G401 (cell line): ENCODE data around the gene CREBZF. TPM values are rescaled to one million over a fixed set of nuclear protein-coding genes. Genes with fewer than 3 reads are reported as not detected.

Experiments used
- DNase-seq: peaks from one replicate; pipeline ENCODE4 v3.0.0-alpha.2; 2015; ENCODE audit warnings: low spot score
- in situ Hi-C: cut with HindIII; loops from 2 replicates; pipeline ENCODE4 v1.10.0; 2016; ENCODE audit warnings: low sequenced_read_pairs, mixed read lengths
- total RNA-seq: library from RNA; depleted of rRNA; stranded (reverse); fragments of >200 nt; shearing (Covaris generic); gene quantifications from 2 replicates; pipeline ENCODE4 v1.2.3, GENCODE V29; 2014; rRNA removed

CREBZF gene, protein sequence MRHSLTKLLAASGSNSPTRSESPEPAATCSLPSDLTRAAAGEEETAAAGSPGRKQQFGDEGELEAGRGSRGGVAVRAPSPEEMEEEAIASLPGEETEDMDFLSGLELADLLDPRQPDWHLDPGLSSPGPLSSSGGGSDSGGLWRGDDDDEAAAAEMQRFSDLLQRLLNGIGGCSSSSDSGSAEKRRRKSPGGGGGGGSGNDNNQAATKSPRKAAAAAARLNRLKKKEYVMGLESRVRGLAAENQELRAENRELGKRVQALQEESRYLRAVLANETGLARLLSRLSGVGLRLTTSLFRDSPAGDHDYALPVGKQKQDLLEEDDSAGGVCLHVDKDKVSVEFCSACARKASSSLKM
- total RNA-seq: 28.1 and 33.9 TPM in 2 replicates

DNA sequence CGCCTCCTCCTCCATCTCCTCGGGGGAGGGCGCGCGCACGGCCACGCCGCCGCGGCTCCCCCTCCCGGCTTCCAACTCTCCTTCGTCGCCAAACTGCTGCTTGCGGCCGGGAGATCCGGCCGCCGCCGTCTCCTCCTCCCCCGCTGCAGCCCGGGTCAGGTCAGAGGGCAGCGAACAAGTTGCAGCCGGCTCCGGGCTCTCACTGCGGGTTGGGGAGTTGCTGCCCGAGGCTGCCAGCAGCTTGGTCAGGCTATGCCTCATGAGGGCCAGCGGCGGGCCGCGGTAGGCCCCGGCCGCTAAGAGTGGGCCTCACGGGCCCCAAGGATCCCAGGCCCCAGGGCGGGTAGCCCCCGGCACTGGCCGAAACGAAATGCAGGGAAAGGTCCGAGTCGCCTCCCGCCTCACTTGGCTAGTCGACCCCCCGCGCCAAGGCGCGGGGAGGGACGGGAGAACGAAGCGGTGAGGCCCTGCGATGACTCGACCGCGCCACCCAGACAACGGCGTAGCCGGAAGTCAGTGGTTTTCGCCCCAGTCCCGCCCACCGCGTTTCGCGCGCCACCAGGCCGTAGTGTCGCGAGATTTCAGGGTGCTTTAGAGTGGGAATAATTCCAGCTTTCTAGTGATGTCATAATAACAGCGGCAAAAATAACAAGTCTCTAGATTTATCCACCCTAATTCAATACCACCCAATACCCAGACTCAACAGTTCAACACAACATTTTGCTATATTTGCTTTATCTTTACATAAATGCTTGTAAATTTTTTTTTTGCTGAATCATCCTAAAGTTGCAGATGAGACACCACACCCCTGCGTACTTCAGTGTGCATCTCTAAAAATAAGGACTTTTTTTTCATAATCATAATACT is at the start of gene CREBZF:
Gene CREBZF (minus strand): TSS at position 515 of the 867 bp plus-strand sequence. CDS start 254 bp downstream, at position 261.
- in situ Hi-C loops: no loop called here
- DNase-seq: peak; percentile 94

DNA sequence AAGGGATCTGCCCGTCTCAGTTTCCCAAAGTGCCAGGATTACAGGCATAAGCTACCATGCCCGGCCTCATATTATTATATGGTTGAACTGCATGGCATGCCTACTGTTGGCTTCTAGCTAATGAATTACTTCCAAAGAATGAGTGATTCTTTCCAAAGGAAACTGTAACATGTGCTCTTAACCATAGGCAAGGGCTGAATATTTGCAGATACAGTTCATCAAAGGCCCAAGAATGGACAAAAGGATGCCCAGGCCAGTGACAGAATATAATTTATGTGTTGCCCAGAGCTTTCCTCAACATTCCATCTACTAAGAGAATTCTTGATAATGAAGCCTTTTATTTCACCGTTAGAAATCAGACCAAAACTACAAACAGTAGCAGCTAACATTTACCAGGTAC is 48.0 kb upstream of the CREBZF start:
- no peak for DNase-seq
- in situ Hi-C loops: no loop called here

DNA sequence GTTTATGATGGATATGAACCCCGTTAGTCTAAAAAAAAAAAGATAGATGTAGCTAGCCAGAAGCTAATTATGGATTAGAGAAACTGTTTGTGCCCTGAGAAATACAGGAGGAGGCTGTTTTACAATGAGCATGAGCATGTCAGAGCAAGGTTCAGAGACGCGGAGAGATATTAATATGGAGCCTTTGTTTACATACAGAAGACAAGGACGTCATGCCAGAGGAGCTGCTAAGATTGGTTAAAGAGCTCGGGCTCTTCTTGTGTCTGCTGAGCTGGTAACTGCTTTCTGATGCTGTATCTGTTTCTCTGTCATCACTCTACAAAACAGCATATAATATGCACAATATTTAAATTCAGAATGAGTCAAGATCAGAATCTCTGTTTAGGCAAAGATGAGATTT is 46.0 kb upstream of the CREBZF start:
- DNase-seq: no peak
- in situ Hi-C loops: no loop called here

DNA sequence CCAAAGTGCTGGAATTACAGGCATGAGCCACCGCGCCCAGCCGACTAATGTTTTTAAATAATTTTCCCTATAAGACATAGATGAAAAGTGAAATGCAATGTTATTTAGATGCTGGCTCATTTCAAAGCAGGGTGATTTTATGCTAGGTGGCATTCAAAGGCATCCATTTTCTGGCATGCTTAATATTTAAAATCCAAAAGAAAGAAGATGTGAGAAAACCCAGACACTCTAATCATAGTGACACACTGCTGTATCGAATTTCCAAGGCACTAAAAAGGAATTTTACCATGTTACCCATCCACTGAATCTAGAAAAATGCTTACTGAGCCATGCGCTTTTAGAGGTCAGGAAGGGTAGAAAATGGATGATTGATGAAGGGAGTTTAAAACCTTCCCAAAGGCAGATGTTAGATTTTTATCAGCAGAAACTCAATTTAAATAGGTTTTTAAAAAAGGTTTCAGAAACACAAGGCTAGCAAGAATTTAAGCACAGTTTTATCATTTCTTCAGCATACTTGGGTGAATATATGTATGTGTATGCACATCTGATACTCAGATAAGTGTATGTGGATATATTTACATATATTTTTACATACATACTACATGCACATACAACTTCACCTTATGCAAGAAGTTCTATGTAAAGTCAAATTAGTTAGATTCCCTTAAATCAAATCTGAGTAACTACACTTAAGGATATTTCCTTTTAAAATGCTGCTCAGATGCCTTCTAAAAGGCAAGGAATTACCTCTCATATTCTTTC is 45.2 kb upstream of the CREBZF start:
- in situ Hi-C loops: no loop called here
- no peak for DNase-seq

DNA sequence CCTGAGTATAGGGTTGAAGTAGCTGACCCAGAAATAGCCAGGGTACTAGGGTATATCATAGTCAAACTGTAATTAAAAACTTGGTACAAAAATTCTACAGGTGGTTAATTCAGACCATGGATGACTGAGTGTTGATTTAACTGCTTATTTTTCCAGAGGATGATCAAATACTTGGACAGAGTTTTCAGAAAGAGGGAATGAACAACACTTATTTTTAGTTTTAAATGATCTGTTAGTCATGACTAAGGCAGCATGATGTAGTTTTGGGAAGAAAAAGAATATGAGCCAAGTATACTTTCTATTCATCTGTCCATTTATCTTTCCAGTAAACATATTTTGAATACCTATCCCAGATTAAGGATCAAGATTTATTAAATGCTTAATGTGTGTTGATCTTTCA is 40.9 kb upstream of the CREBZF start:
- in situ Hi-C loops: no loop called here
- no peak for DNase-seq

DNA sequence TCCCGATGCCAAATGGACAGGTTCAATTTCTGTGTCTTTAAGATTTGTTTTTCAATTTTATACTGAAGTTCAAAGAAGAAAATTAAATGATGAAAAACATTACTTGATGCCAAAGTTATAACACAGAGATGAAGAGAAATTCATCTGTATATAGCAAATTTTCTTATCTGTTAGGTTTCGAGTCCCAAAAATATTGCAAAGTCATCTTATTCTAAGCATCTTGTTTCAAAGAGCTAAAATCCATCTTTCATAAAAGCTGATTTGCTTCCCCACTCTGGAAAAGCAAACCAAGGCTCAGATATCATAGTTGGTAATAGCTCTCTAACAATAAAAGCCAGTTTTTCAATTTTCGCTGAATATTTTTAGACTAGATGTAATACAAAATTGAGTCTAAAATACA is 40.0 kb upstream of the CREBZF start:
- no peak for DNase-seq
- in situ Hi-C loops: no loop called here

DNA sequence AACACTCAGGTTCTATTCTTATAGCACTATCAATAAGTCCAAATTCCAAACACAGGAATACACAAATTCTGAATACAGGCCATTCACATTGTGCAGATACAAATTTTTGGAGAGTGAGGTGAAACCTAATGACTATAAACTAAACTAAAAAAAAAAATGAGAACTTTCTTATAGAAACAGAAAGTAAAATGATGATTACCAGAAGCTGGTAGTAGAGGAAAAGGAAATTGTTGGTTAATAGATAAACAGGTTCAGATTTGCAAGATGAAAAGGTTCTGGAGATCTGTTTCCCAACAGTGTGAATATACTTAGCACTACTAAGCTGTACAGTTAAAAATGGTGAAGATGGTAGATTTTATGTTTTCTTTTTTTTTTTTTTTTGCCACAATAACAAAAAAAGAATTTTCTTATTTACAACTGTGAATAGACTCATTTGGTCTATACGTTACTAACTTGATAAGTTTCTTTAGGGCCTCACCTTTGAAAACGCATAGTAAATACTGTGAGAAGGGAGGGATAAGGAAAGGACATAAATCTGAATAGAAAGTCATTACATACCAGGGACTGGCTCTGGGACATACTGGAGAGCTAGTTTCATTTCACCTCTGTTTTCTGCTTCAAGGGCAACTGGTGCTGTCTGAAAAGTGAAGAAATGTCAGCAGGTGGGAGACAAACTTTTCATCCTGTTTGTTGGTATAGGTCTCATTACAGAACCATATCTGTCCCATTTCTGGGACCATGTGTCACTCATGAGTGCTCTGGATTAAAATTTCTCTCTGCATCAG is 35.2 kb upstream of the CREBZF start:
- in situ Hi-C loops: no loop called here
- DNase-seq: no peak

DNA sequence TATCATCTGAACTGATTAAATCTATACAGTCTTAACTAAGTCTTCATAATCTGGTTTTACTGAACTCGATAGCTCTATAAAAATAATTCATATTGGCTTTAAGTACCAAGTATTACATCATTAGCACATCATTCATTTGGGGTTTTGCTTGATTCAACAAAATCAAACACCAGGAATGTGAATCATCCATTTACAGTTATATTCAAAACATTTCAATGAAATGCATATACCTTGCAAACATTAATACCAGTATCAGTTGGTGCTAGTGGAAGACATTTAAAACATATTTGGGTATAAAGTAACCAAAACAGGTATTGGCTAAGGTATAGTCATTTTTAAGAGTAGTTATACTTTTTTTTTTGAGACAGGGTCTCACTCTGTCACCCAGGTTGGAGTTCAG is 33.3 kb upstream of the CREBZF start:
- DNase-seq: no peak
- in situ Hi-C loops: no loop called here

DNA sequence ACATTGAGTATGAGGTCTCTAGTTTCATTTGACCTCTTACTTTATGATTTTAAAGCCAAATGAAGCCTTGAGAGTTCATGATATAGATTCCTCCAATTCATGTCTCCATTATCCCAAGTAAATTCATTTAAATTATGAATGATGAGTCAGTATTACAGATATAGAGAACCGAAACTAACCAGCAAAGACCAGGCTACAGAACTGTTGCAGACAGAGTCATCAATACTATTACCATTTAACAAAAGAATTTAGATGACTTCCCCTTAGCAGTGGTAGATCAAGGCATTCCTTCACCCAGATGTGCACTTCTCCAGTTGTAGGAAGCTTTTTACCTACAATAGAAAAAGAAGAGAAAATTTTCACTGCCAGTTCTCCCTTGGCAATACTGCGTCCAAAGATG is 32.8 kb upstream of the CREBZF start:
- DNase-seq: no peak
- in situ Hi-C loops: no loop called here

DNA sequence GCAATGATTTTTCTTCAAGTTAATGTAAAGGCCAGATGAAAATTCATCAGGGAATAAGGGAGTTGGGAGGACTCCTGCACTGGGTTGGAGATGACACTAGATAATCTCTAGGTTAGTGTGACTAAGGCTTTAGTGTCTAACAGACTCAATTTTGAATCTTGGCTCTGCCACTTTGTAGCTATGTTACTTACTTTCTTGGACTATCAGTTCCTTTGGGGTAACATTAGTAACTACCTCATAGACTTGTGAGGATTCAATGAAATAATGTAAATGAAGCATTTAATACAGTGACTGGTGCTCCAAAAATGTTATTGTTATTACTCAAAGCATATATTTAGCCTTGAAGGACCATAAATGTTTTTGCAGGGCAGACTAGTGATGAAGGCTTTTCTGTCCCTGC is 30.6 kb upstream of the CREBZF start:
- in situ Hi-C loops: no loop called here
- no peak for DNase-seq

DNA sequence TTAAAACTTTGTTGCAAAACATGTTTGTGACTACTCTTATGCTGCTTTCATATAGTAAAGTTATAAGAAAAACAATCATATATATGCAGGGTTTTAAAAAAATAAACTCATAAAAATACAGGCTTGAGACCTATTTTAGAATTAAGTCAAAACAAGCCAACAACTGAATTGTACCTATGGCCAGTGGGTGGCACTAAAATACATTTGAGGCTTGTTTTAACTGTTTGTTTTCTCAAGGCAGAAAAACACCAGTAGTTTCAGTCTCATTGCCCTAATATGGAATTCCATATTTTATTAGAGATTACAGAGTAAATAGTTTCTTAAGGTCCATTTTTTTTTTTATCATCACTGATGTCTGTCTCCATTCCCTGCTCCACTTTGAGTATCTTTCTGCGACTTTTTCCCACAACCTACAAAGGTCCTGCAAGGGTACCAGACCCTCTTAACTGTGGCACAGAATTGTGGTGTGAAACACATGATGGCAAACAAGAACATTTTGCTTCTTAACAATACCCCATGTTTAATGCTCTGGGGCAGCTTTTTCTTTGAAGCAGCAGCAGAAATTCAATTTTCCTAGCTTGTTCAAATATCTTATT is 29.6 kb upstream of the CREBZF start:
- in situ Hi-C loops: no loop called here
- DNase-seq: peak; percentile 68

DNA sequence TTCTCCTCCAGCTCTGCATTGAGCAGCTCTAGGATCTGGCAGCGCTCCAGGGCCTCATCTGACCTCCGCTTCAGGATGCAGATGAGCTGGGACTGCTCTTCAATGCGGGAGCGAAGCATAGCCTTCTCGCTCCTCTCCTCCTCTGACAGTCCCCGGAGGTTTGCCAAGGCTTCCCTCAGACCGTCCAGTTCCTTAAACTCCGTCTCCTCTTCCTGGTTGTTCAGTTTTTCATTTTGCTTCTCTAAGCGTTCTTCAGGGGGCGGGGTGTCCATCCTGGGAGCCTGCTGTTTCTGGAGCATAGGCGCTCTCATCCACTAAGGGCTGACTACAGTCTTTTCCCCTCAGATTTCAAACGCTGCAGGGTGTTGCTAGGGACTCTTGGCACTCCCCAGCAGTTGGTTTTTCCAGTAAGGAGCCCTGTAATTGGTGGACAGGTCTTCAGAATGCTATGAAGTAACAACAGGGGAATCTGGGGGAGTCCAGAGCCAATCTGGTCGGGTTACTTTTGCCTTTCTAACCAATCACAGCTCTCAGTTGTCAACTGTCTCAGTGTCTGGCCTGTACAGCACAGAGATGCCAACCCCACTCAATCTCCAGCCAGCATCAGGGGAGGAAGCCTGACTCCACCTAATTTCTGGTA is 21.0 kb upstream of the CREBZF start, which contains the start of gene CCDC89:
Gene CCDC89 (minus strand): TSS at position 376 of the 640 bp plus-strand sequence. CDS start 65 bp downstream, at position 311.
- in situ Hi-C loops: no loop called here
- peak; percentile 100 for DNase-seq

DNA sequence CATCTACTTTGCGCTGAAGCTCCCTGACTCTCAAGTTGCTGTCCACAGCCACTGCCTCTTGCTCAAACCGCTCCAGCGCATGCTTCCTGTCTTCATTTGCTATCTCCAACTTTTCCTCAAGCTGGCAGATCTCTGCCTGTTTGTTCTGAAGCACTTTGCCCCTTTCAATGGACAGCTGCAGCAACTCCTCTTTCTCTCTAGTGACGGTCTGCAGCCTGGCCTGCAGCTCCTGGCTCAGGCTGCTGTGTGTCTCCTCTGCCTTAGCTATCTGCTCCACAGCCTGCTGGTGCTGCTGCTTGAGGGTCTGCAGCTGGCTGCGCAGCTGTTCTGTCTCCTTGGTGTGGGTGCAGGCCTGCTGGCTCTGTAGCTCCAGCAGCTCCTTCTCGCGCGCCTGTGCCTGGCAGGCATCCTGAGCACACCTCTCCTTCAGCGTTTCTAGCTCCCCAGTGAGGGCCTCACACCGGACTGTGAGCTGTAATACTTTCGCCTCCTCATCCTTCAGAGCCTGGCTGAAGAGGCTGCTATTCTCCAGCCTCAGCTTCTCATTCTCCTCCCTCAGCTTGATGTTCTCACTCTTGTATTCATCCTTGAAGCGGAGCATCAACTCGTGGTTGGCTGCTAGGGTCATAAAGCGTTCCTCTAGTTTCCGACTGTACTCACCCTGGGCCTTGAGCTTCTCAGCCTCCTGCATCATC is 20.3 kb upstream of the CREBZF start:
- DNase-seq: no peak
- in situ Hi-C loops: no loop called here

DNA sequence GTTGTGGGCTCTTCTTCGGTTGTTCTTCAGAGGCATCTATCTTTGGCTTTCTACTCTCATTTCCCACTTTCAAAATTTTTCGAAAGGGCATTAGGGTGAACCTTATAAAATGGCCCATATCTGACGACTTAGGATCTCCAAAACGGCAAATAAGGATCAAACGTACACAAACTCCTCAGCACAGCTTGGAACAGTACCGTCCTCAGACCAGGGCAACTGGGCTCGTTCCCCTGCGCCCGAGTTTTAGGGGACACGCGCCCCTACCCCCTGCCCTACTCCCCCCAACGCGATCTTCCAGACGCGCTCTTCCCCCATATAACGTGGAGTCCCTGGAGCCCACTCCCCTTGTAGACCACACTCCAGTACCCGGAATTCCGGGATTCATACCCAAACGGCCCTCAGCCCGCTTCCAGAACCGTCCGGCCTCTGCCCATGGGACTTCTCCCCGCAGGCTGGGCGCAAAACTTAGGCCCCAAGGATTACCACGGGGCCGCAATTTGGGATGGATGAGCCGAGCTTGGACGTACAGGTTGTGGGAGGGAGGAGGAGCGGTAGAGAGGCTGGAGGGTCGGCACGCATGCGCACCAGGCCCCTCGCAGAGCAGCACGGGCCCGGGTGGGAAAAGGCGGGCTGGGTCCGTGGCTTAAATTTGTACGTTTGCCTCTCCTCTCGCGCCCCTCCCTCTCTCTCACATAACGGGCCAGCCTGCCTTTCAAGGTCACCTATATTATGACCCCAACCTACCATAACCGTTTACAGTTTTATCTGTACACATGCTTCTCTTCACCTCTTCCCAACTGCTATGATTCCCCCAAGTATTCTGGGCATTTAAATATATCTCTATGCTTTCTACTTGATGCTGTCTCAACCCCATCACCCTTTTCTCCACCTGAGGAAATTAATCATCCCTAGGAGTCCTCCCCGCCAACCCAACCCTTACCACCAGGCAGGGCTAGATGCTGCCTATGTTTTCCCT is 17.7 kb upstream of the CREBZF start:
- peak; percentile 73 for DNase-seq
- in situ Hi-C loops: no loop called here

DNA sequence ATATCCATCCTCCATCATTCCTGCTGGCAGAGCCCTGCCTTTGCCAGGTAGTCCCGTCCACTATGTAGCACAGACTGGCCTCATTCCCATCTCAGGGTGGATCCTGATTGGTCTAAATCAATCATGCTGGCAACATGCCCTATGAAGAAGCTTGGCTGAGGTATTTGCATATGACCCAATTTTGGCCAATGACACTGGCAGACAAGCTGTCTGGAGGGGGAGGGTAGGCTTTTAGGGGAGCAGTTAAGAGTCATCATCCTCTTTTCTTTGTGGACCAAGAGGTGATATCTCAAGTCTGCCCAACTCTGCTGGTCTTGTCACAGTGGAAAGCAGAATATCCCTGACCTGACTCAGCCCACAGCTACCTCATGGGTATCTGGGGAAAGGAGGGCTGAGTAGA is 16.0 kb upstream of the CREBZF start:
- in situ Hi-C loops: no loop called here
- DNase-seq: peak; percentile 97

DNA sequence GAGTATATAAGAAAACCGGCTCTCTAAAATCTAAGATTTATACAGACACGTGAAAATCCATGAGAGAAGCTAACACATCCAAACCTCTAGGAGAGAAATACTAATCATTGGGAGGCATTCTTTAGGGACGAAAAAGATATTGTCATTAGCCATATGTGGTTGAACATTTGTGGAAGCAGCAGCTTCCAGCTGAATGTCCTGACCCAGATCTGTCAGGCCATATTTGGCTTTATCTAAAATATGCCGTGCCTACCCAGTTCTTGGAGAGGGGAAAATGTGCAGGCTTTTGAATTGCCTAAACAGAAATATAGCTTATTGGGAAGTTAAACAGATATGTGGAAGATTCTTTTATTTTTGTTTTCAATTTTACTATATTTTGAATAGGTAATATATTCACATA is 14.6 kb upstream of the CREBZF start:
- in situ Hi-C loops: no loop called here
- DNase-seq: peak; percentile 93
